ENCODE results near the gene RTTN. TPM values are rescaled to one million over a fixed set of nuclear protein-coding genes. Genes with fewer than 3 reads are reported as not detected.

The RTTN gene
- total and polyA plus RNA-seq, 2 donors (not counting 3 experiments of a cell fraction or from before 2014, with no cell fraction given): 3.1 to 17.4 TPM

DNA sequence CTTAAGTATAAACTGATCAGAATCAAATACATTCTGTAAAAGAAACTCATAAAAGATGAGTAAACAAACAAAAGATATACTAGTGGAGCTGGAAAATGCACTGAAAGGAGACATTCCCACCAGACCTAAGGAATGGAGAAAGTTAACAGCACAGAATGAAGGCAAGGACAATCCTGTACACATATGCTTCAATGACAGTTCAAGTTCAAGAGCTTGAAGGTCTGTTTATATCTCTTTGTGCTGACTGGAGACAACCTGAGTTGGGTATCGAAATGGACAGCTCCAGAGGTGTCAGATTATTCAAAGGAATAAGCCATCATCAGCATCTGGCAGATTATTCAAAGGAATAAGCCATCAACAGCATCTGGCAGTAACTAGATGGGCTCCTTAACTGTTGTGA is 184.0 kb downstream of the RTTN start:
- Histone ChIP-seq H3K27ac (ENCODE audit: insufficient read depth, low read depth, low read length) (no peak overlapping the region), H3K9ac (replicated peaks; ENCODE audit: extremely low read depth, insufficient read depth, low read length) (no peak overlapping the region), H3K4me3 (replicated peaks in 1 of 3; ENCODE audit: insufficient read depth in 1 of 3, low read depth in 1 of 3, low read length in 3 of 3) (no peak overlapping the region), H3K9me1 (replicated peaks; ENCODE audit: control insufficient read depth, extremely low read depth, insufficient read depth, low read length) (no peaks in the 10 kb centered on the region), H3K79me2 (ENCODE audit: control insufficient read depth, insufficient read depth, low read length) (no peaks in the 10 kb centered on the region), H3K4me2 (ENCODE audit: insufficient read depth, low read length) (no peak overlapping the region), H4K20me1 (replicated peaks; ENCODE audit: control insufficient read depth, extremely low read depth, insufficient read depth, low read length) (no peaks in the 10 kb centered on the region), H3K27me3 (ENCODE audit: control insufficient read depth in 2 of 2, insufficient read depth in 2 of 2, low read length in 2 of 2) (no peaks in the 10 kb centered on the region), H3K9me3 (replicated peaks; ENCODE audit: control insufficient read depth, insufficient read depth, low read length) (no peaks in the 10 kb centered on the region), H3K4me1 (ENCODE audit: control insufficient read depth, extremely low read depth, insufficient read depth, low read length) (no peaks in the 10 kb centered on the region), H2AFZ (ENCODE audit: low read depth, low read length) (no peak overlapping the region), H3K36me3 (ENCODE audit: control insufficient read depth in 2 of 2, extremely low read depth in 1 of 2, insufficient read depth in 2 of 2, low read length in 2 of 2) (peaks cover 0 to 4% of the 10 kb centered on the region in 2 experiments)
- intact Hi-C loops (cut with micrococcal nuclease): no loop called here
- no peak for TF ChIP-seq JUN (IDR thresholded peaks at IDR 0.05; ENCODE audit: borderline replicate concordance, insufficient read depth, insufficient read length, low read depth)
- TF ChIP-seq MYC (IDR thresholded peaks at IDR 0.05; ENCODE audit: low read depth, low read length): no peak
- TF ChIP-seq GATA2 (IDR thresholded peaks at IDR 0.05; ENCODE audit: insufficient read depth, insufficient read length, low read depth, low read length): no peak
- BruUV-seq (replicated peaks): no TSS peak
- DNase-seq (ENCODE audit: low read depth, low spot score): no peak
- ChIA-PET CTCF (no interaction called here), POLR2A (no interaction called here)
- no peak for FAIRE-seq
- dilution Hi-C loops (cut with MboI; ENCODE audit: extremely low pct_ligation_motif_present, low sequenced_read_pairs): no loop called here

GRCh38 chr18:70021043-70021442 is 184.4 kb downstream of the RTTN start:
- Histone ChIP-seq H3K27ac (ENCODE audit: insufficient read depth, low read depth, low read length) (no peak overlapping the region), H2AFZ (ENCODE audit: low read depth, low read length) (no peak overlapping the region), H3K27me3 (ENCODE audit: control insufficient read depth in 2 of 2, insufficient read depth in 2 of 2, low read length in 2 of 2) (no peaks in the 10 kb centered on the region), H3K4me3 (replicated peaks in 1 of 3; ENCODE audit: insufficient read depth in 1 of 3, low read depth in 1 of 3, low read length in 3 of 3) (no peak overlapping the region), H3K36me3 (ENCODE audit: control insufficient read depth in 2 of 2, extremely low read depth in 1 of 2, insufficient read depth in 2 of 2, low read length in 2 of 2) (peaks cover 0 to 4% of the 10 kb centered on the region in 2 experiments), H3K9ac (replicated peaks; ENCODE audit: extremely low read depth, insufficient read depth, low read length) (no peak overlapping the region), H3K9me1 (replicated peaks; ENCODE audit: control insufficient read depth, extremely low read depth, insufficient read depth, low read length) (no peaks in the 10 kb centered on the region), H3K9me3 (replicated peaks; ENCODE audit: control insufficient read depth, insufficient read depth, low read length) (no peaks in the 10 kb centered on the region), H4K20me1 (replicated peaks; ENCODE audit: control insufficient read depth, extremely low read depth, insufficient read depth, low read length) (no peaks in the 10 kb centered on the region), H3K4me2 (ENCODE audit: insufficient read depth, low read length) (no peak overlapping the region), H3K4me1 (ENCODE audit: control insufficient read depth, extremely low read depth, insufficient read depth, low read length) (no peaks in the 10 kb centered on the region), H3K79me2 (ENCODE audit: control insufficient read depth, insufficient read depth, low read length) (no peaks in the 10 kb centered on the region)
- intact Hi-C loops (cut with micrococcal nuclease): no loop called here
- FAIRE-seq: no peak
- ChIA-PET POLR2A (no interaction called here), CTCF (no interaction called here)
- no peak for DNase-seq (ENCODE audit: low read depth, low spot score)
- no TSS peak for BruUV-seq (replicated peaks)
- no peak for TF ChIP-seq GATA2 (IDR thresholded peaks at IDR 0.05; ENCODE audit: insufficient read depth, insufficient read length, low read depth, low read length)
- no peak for TF ChIP-seq POLR2AphosphoS5 (IDR thresholded peaks at IDR 0.05; ENCODE audit: insufficient read depth, low read depth, low read length)
- TF ChIP-seq EZH2 (IDR thresholded peaks at IDR 0.05; ENCODE audit: borderline replicate concordance, low read depth, low read length, severe bottlenecking): no peak
- no peak for TF ChIP-seq MAX (IDR thresholded peaks at IDR 0.05; ENCODE audit: insufficient read depth, insufficient read length)
- TF ChIP-seq FOS (IDR thresholded peaks at IDR 0.05; ENCODE audit: borderline replicate concordance, insufficient read depth, low read length): no peak
- dilution Hi-C loops (cut with MboI; ENCODE audit: extremely low pct_ligation_motif_present, low sequenced_read_pairs): no loop called here
